Heart left ventricle (tissue), 16 donors: ENCODE results near the gene C19orf44. TPM values are rescaled to one million over a fixed set of nuclear protein-coding genes. Genes with fewer than 3 reads are reported as not detected.
"Not testable (repeated sequence)": the region's sequence is repeated elsewhere in the genome, so short reads cannot be mapped to it uniquely, and the experiment has no call there.

ENCODE experiments used
- ATAC-seq, 4 donors: fragments of 200-7000 bp; cut with Tn5 transposase; one replicate each; pipeline ENCODE4 v1.9.1; 2020 to 2022; ENCODE audit warnings: moderate library complexity in 4 of 4, mild to moderate bottlenecking in 3 of 4, moderate number of reproducible peaks in 1 of 4
- DNase-seq, 5 donors: peaks; one replicate each; pipeline ENCODE4 v3.0.0-alpha.2; 2020
- H3K27ac ChIP-seq, 12 donors: fragments of 200-600 bp; sonication (generic) in 4 of 12; one replicate each; pipeline versions ENCODE4 v1.5.0 to v1.8.0; 2016 to 2022; ENCODE audit warnings: mild to moderate bottlenecking in 2 of 12
- H3K27me3 ChIP-seq, 9 donors: fragments of 200-600 bp; sonication (generic) in 2 of 9; one replicate each; pipeline versions ENCODE4 v1.5.1 to v1.8.0; 2016 to 2022; ENCODE audit warnings: mild to moderate bottlenecking in 3 of 9
- H3K36me3 ChIP-seq, 9 donors: fragments of 200-600 bp; sonication (generic) in 2 of 9; one replicate each; pipeline versions ENCODE4 v1.5.0 to v1.8.0; 2018 to 2022; ENCODE audit warnings: mild to moderate bottlenecking in 2 of 9
- H3K4me1 ChIP-seq, 12 donors: fragments of 200-600 bp; sonication (generic) in 4 of 12; one replicate each; pipeline versions ENCODE4 v1.5.0 to v1.8.0; 2016 to 2022; ENCODE audit warnings: mild to moderate bottlenecking in 3 of 12
- H3K4me3 ChIP-seq, 12 donors: fragments of 200-600 bp; sonication (generic) in 4 of 12; one replicate each; pipeline versions ENCODE4 v1.5.0 to v1.8.0; 2017 to 2022; ENCODE audit warnings: mild to moderate bottlenecking in 9 of 12, moderate library complexity in 4 of 12
- H3K9me3 ChIP-seq, 12 donors: fragments of 200-600 bp; sonication (generic) in 4 of 12; one replicate each; pipeline versions ENCODE4 v1.5.0 to v1.8.0; 2016 to 2022; ENCODE audit warnings: mild to moderate bottlenecking in 1 of 12
- CTCF ChIP-seq, 12 donors: fragments of 200-600 bp; sonication (generic) in 4 of 12; IDR thresholded peaks; one replicate each; pipeline versions ENCODE4 v1.5.0 to v1.8.0; 2018 to 2022; ENCODE audit warnings: antibody characterized with exemption in 12 of 12, mild to moderate bottlenecking in 5 of 12
- POLR2A ChIP-seq, 2 donors: fragments of 450-650 bp; IDR thresholded peaks; one replicate each; pipeline ENCODE4 v1.6.1; 2017; ENCODE audit warnings: antibody characterized with exemption in 2 of 2, mild to moderate bottlenecking in 2 of 2, moderate library complexity in 2 of 2
- WGBS, 4 donors: extraction: QIAGEN DNeasy Blood & Tissue Kit in 2 of 4; methylation state at CpG; one replicate each; pipeline versions ENCODE4 v1.1.5 to v1.1.7; 2013 to 2018; 5-methylcytosine and 5-hydroxymethylcytosine counted together
- intact Hi-C, 10 donors: fragments of 100-400 bp; cut with DNase I; formaldehyde crosslinking; loops; one replicate each; pipeline versions ENCODE4 v1.11.1 to v1.14.2; 2022
- polyA plus RNA-seq, 2 donors: library from polyadenylated mRNA; stranded (reverse); fragments of 200-250 nt; gene quantifications; one replicate each; pipeline ENCODE4 v1.2.3, GENCODE V29; 2013
- total RNA-seq, 9 donors: library from RNA; depleted of rRNA in 2 of 9; stranded (reverse); fragments of >200 nt in 2 of 9; fragmentation: NEBNext Ultra II Directional in 3 of 9; extraction: Animal tissue kit (Norgen Biotek cat#: 25700) in 3 of 9; gene quantifications; one replicate each; pipeline versions ENCODE4 v1.1.0 to v1.2.4, GENCODE V29; 2016 to 2023
- donor health status: ischemic (EF 13 %, LVEDD 7.1; RV severe dilation, severe dysfunction).
- donor health status: healthy with polysubstance abuse.
- donor health status: DM: no; HTN: yes; CAD: no.
- donor health status: DM: no; HTN: no; CAD: no.
- donor health status: ischemic (EF 25% LVEDD 6.9; RV normal size, moderate dysfunction).
- donor health status: ischemic (EF 25% LVEDD 5.7; RV mildly dilated, moderate dysfunction).
- donor health status: healthy.
- donor health status: DM: yes; HTN: yes; CAD: no.
- donor health status: ischemic (EF 35%, LVEDD 5.7; RV mildly dilated, moderate dysfunction).
- donor health status: nonischemic (EF 11% LVEDD 7.7; RV severe dilation, severe dysfunction).
- donor health status: DM: yes; HTN: yes; CAD: no.
- donor health status: PGD.
- donor health status: ischemic (EF 29% LVEDD 5.4; RV normal size, mild dysfunction).
- donor health status: nonischemic (EF 23%, LVEDD 6.1; RV moderate dilation, normal function).

Gene C19orf44
- total and polyA plus RNA-seq, 11 donors, result 1.6 to 4.8 (median 3.3) TPM

GRCh38 chr19:16473875-16474392, 22.3 kb upstream of the C19orf44 start:
- Histone ChIP-seq H3K36me3 (no peaks in the 10 kb centered on the region), H3K9me3 (peaks cover 0 to 7% (median 0%) of the 10 kb centered on the region in 12 donors), H3K27me3 (no peaks in the 10 kb centered on the region), H3K4me3 (no peak overlapping the region), H3K27ac (no peak overlapping the region), H3K4me1 (peaks cover 6 to 31% (median 21%) of the 10 kb centered on the region in 12 donors)
- TF ChIP-seq CTCF (IDR thresholded peaks at IDR 0.05) (no peak), POLR2A (IDR thresholded peaks at IDR 0.05) (no peak)
- WGBS, 4 donors, result 59 to 71% (median 69%) methylated on average over 13 of the region's 13 CpGs
- intact Hi-C loops, result no loop called here
- no peak for ATAC-seq
- no peak for DNase-seq

GRCh38 chr19:16476401-16476800, 19.8 kb upstream of the C19orf44 start:
- Histone ChIP-seq H3K4me1 (peaks cover 0 to 8% (median 0%) of the 10 kb centered on the region in 12 donors), H3K9me3 (peaks cover 0 to 7% (median 0%) of the 10 kb centered on the region in 12 donors), H3K4me3 (no peak overlapping the region), H3K27me3 (no peaks in the 10 kb centered on the region), H3K27ac (no peak overlapping the region), H3K36me3 (no peaks in the 10 kb centered on the region)
- intact Hi-C loops, result no loop called here
- TF ChIP-seq CTCF (IDR thresholded peaks at IDR 0.05) (no peak), POLR2A (IDR thresholded peaks at IDR 0.05) (no peak)
- no peak for ATAC-seq
- 43 to 52% (median 46%) methylated on average over 3 of the region's 3 CpGs for WGBS, 4 donors
- DNase-seq, result no peak

- intact Hi-C loops, result no loop called here
- Histone ChIP-seq H3K27me3 (no peaks in the 10 kb centered on the region), H3K27ac (no peak overlapping the region), H3K4me1 (peaks cover 0 to 6% (median 0%) of the 10 kb centered on the region in 12 donors), H3K4me3 (no peak overlapping the region), H3K9me3 (peaks cover 0 to 7% (median 0%) of the 10 kb centered on the region in 12 donors), H3K36me3 (no peaks in the 10 kb centered on the region)
- ATAC-seq (no peak), DNase-seq (no peak)
- TF ChIP-seq POLR2A (IDR thresholded peaks at IDR 0.05) (no peak), CTCF (IDR thresholded peaks at IDR 0.05) (no peak)
- WGBS, 4 donors, result 93 to 100% (median 97%) methylated on average over 1 of the region's 1 CpG
Measured at GRCh38 chr19:16477311-16477710, 18.9 kb upstream of the C19orf44 start.

- H3K4me1 ChIP-seq, result no peaks in the 10 kb centered on the region
- no peaks in the 10 kb centered on the region for H3K9me3 ChIP-seq
- DNase-seq (no peak), ATAC-seq (no peak)
- WGBS, 4 donors, result 80 to 94% (median 86%) methylated on average over 7 of the region's 7 CpGs
- H3K27ac ChIP-seq, result no peak overlapping the region
- no peaks in the 10 kb centered on the region for H3K36me3 ChIP-seq
- no peaks in the 10 kb centered on the region for H3K27me3 ChIP-seq
- TF ChIP-seq POLR2A (IDR thresholded peaks at IDR 0.05) (no peak), CTCF (IDR thresholded peaks at IDR 0.05) (no peak)
- intact Hi-C loops, result no loop called here
- no peak overlapping the region for H3K4me3 ChIP-seq
Measured at GRCh38 chr19:16482745-16483144, 13.4 kb upstream of the C19orf44 start.

- 85 to 97% (median 92%) methylated on average over 4 of the region's 4 CpGs for WGBS, 4 donors
- intact Hi-C loops, H3K27me3 ChIP-seq, H3K9me3 ChIP-seq, DNase-seq, H3K36me3 ChIP-seq, H3K27ac ChIP-seq, ATAC-seq, H3K4me3 ChIP-seq: not testable (repeated sequence)
- peaks cover 0 to 10% (median 4%) of the 10 kb centered on the region in 12 donors for H3K4me1 ChIP-seq
Measured at GRCh38 chr19:16486476-16486875, 9.7 kb upstream of the C19orf44 start.
